ENCODE data around the gene TNP2. TPM values are rescaled to one million over a fixed set of nuclear protein-coding genes. Genes with fewer than 3 reads are reported as not detected.

The TNP2 gene
- total RNA-seq, 2 donors from 2014 or later = not detected

DNA sequence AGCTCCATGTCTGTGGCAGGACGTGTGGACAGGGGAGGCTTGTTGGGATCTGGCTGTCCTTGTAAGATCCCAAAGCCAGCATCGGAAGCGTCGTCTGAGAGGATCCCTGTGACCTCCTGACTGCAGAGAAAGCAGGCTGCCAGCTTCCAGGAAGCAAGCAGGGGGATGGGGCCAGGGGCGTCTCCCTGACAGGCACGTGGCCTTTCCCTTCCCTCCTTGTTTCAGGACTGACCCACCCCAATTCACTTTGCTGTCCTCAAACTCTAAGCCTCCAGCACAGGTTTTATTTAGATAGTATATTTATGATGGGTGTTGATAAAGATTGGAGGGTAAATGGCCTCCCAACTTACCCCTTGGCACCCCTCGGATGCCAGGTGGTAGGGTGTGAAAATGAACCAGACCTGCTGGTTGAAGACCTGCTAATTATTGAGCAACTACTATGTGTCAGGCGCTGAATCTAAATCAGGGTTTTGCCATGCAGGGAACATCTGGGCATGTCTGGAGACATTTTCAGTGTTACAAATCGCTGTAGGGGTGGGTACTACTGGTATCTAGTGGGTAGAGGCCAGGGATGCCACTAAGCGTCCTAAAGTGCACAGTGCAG, 37.7 kb downstream of the TNP2 start:
- ATAC-seq (ENCODE audit: insufficient number of reproducible peaks, low FRiP score, low read depth) (no peak), DNase-seq (ENCODE audit: low spot score) (no peak)
- Histone ChIP-seq H3K27me3 (replicated peaks; ENCODE audit: insufficient read depth) (no peaks in the 10 kb centered on the region), H3K4me1 (ENCODE audit: control insufficient read depth in 1 of 2, low read depth in 2 of 2) (peaks cover 5 to 11% of the 10 kb centered on the region in 2 donors), H3K4me3 (no peak overlapping the region), H3K27ac (no peak overlapping the region), H3K36me3 (no peaks in the 10 kb centered on the region), H3K9me3 (no peaks in the 10 kb centered on the region)
- TF ChIP-seq, protein P1, sequence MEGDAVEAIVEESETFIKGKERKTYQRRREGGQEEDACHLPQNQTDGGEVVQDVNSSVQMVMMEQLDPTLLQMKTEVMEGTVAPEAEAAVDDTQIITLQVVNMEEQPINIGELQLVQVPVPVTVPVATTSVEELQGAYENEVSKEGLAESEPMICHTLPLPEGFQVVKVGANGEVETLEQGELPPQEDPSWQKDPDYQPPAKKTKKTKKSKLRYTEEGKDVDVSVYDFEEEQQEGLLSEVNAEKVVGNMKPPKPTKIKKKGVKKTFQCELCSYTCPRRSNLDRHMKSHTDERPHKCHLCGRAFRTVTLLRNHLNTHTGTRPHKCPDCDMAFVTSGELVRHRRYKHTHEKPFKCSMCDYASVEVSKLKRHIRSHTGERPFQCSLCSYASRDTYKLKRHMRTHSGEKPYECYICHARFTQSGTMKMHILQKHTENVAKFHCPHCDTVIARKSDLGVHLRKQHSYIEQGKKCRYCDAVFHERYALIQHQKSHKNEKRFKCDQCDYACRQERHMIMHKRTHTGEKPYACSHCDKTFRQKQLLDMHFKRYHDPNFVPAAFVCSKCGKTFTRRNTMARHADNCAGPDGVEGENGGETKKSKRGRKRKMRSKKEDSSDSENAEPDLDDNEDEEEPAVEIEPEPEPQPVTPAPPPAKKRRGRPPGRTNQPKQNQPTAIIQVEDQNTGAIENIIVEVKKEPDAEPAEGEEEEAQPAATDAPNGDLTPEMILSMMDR (IDR thresholded peaks at IDR 0.05) = no peak

DNA sequence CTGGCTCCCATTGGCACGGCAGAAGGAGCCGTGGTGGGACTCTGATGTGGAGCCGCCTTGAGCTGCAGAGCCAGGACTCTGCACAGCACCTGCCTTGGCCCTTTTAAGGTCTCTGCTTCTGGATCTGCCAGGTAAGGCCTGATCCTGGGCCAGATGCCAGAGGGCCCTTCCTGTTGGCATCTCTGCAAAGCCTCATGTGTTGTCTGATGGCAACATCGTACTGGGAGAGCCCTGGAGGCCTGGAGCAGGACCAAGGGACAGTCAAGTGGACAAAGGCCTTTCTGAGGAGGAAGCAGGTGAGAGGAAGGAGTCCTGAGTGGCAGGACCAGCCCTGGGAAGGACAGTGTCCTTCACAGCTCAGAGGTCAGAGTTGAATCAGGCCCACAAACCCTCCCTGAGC, 39.2 kb downstream of the TNP2 start:
- no peaks in the 10 kb centered on the region for H3K36me3 ChIP-seq
- no peaks in the 10 kb centered on the region for H3K27me3 ChIP-seq (replicated peaks; ENCODE audit: insufficient read depth)
- DNase-seq (ENCODE audit: low spot score) (no peak), ATAC-seq (ENCODE audit: insufficient number of reproducible peaks, low FRiP score, low read depth) (no peak)
- TF ChIP-seq, protein P1 (IDR thresholded peaks at IDR 0.05) = no peak
- no peaks in the 10 kb centered on the region for H3K9me3 ChIP-seq
- H3K27ac ChIP-seq = no peak overlapping the region
- peaks cover 5 to 21% of the 10 kb centered on the region in 2 donors for H3K4me1 ChIP-seq (ENCODE audit: control insufficient read depth in 1 of 2, low read depth in 2 of 2)
- H3K4me3 ChIP-seq = no peak overlapping the region

DNA sequence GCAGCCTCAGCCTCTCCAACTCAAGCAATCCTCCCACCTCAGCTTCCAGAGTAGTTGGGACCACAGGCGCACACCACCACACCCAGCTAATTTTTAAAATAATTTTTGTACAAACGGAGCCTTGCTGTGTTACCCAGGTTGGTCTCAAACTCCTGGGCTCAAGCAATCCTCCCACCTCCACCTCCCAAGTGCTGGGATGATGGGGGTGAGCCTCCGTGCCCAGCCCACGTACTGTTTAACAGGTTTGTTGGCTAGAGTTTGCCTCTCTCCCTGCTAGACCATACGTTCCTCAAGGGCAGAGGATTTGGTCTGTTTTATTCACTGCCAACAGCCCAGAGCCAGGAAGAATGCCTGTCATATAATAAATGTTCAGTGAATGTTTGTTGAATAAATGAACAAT, 39.7 kb downstream of the TNP2 start:
- H3K9me3 ChIP-seq = no peaks in the 10 kb centered on the region
- TF ChIP-seq, protein P1 (IDR thresholded peaks at IDR 0.05) = no peak
- H3K4me3 ChIP-seq = no peak overlapping the region
- peaks cover 5 to 26% of the 10 kb centered on the region in 2 donors for H3K4me1 ChIP-seq (ENCODE audit: control insufficient read depth in 1 of 2, low read depth in 2 of 2)
- no peaks in the 10 kb centered on the region for H3K27me3 ChIP-seq (replicated peaks; ENCODE audit: insufficient read depth)
- H3K36me3 ChIP-seq = no peaks in the 10 kb centered on the region
- H3K27ac ChIP-seq = no peak overlapping the region
- DNase-seq (ENCODE audit: low spot score) = no peak
- no peak for ATAC-seq (ENCODE audit: insufficient number of reproducible peaks, low FRiP score, low read depth)

DNA sequence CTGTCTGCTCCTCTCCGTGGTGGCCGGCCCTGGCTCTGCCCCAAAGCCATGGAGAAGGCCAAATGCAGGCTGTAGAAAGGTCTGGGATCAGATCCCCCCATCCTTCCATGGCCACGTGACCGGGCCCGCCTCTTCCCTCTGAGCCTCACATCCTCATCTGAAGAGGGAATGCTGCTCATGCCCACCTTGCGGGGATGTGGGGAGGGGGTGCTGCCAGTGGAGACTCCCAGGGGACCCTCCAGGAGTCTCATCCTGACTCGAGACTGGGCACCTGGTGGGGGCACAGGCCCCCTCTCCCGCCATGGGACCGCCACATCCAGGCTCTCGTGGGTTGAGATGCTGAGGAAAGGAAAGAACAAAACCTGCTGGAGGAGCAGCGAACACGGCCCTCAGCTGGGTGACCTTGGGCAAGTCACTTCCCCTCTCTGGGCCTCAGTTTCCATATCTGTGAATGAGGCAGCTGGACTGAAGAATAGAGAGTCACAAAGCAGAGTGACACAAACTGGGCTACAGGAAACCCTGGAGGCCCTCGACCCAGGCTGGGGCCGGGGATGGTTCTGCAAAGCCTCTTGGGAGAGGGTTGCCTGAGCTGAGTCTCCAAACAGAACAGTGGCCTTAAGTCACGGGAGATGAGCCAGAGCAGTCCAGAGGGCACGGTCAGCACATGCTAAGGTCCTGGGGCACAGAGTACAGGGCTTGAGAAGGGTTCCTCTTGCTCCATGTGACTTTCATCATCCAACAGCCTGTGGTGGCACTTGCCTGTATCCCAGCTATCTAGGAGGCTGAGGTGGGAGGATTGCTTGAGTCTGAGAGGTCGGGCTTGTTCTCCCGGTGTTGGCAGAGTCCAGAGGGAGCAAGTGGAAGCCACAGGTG, 43.2 kb downstream of the TNP2 start:
- no peaks in the 10 kb centered on the region for H3K27me3 ChIP-seq (replicated peaks; ENCODE audit: insufficient read depth)
- H3K27ac ChIP-seq = no peak overlapping the region
- no peaks in the 10 kb centered on the region for H3K9me3 ChIP-seq
- peaks cover 0 to 20% of the 10 kb centered on the region in 2 donors for H3K4me1 ChIP-seq (ENCODE audit: control insufficient read depth in 1 of 2, low read depth in 2 of 2)
- no peaks in the 10 kb centered on the region for H3K36me3 ChIP-seq
- TF ChIP-seq, protein P1 (IDR thresholded peaks at IDR 0.05) = no peak
- peak overlapping the region; percentile 62 for H3K4me3 ChIP-seq
- ATAC-seq (ENCODE audit: insufficient number of reproducible peaks, low FRiP score, low read depth) (no peak), DNase-seq (ENCODE audit: low spot score) (no peak)

DNA sequence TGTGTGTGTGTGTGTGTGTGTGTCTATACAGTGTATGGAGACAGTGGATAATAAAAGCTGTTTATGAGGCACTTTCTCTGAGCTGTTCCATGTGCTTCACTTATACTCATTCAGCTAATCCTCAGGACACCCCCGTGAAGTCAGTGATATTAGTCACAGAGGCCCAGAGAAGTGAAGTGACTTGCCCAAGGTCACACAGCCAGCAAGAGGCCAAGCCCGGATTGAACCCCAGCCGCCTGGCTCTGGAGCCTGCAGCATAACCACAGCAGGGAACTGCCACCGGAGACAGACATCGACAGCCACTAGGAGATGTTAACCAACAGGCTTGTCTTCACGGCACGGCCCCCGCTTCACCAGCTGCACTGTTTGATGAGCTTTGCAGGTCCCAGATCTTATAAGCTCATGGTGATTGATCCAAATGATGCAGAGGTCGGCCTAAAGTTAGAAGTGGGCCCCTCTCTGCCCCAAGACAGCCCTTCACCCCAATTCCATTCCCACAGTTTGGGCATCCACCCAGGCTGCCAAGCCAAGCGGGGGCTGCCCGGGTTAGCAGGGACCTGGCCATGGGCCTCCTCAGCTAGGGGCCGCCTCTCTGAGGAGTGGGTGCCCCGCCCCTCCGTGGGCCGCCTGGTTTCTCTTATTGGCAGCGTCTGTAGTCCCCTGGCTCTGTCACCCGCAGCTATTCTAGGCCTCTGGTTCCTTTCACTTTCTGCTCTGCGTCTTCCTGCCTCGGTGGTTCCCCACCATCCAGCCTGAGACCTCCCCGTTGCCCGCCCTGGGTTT, 44.0 kb downstream of the TNP2 start:
- H3K27ac ChIP-seq = no peak overlapping the region
- H3K4me1 ChIP-seq (ENCODE audit: control insufficient read depth in 1 of 2, low read depth in 2 of 2) = peaks cover 0 to 20% of the 10 kb centered on the region in 2 donors

More for the DNA sequence above, 44.0 kb downstream of the TNP2 start:
- ATAC-seq (ENCODE audit: insufficient number of reproducible peaks, low FRiP score, low read depth) (peak; percentile 14), DNase-seq (ENCODE audit: low spot score) (no peak)
- Histone ChIP-seq H3K9me3 (no peaks in the 10 kb centered on the region), H3K36me3 (no peaks in the 10 kb centered on the region), H3K4me3 (peak overlapping the region; percentile 62), H3K27me3 (replicated peaks; ENCODE audit: insufficient read depth) (no peaks in the 10 kb centered on the region)
- TF ChIP-seq, protein P1 (IDR thresholded peaks at IDR 0.05) = no peak

All from thoracic aorta (tissue), 2 donors.